Testis (tissue), 3 donors: ENCODE measurements around the gene PMM1. TPM values are rescaled to one million over a fixed set of nuclear protein-coding genes. Genes with fewer than 3 reads are reported as not detected.
"Not testable (repeated sequence)": the region's sequence is repeated elsewhere in the genome, so short reads cannot be mapped to it uniquely, and the experiment has no call there.

Experiments used
- DNase-seq: peaks from one replicate; pipeline ENCODE4 v3.0.0-alpha.2; 2019
- H3K27ac ChIP-seq, 2 donors: fragments of 200-600 bp; sonication (generic); one replicate each; pipeline ENCODE4 v1.5.1; 2019
- H3K27me3 ChIP-seq: fragments of 200-600 bp; sonication (generic); one replicate; pipeline ENCODE4 v1.5.1; 2019
- H3K36me3 ChIP-seq: fragments of 200-600 bp; sonication (generic); one replicate; pipeline ENCODE4 v1.5.1; 2017; ENCODE audit warnings: low read depth; ENCODE audit errors: missing control alignments
- H3K4me1 ChIP-seq: fragments of 200-600 bp; sonication (generic); one replicate; pipeline ENCODE4 v1.5.1; 2019
- H3K4me3 ChIP-seq, 2 donors: fragments of 200-600 bp; sonication (generic); one replicate each; pipeline ENCODE4 v1.5.1; 2017 to 2019
- H3K9me3 ChIP-seq: fragments of 200-600 bp; sonication (generic); one replicate; pipeline ENCODE4 v1.5.1; 2017
- CTCF ChIP-seq, 3 experiments: fragments of 450-650 bp in 2 of 3; fragments of 200-600 bp in 1 of 3; sonication (generic) in 1 of 3; IDR thresholded peaks; one replicate each; pipeline ENCODE4 v1.5.1; 2016 to 2019; ENCODE audit warnings: antibody characterized with exemption in 3 of 3, mild to moderate bottlenecking in 2 of 3, moderate library complexity in 1 of 3
- POLR2A ChIP-seq: fragments of 450-650 bp; IDR thresholded peaks from one replicate; pipeline ENCODE4 v1.6.1; 2017; ENCODE audit warnings: antibody characterized with exemption, mild to moderate bottlenecking, moderate library complexity
- WGBS, 2 donors: methylation state at CpG; one replicate each; pipeline ENCODE4 v1.1.5; 2018; 5-methylcytosine and 5-hydroxymethylcytosine counted together
- intact Hi-C: fragments of 100-400 bp; cut with DNase I; formaldehyde crosslinking; loops from one replicate; pipeline ENCODE4 v1.15.1; 2023; ENCODE audit warnings: low total_unique reads
- polyA plus RNA-seq: library from polyadenylated mRNA; stranded (reverse); fragments of 350-450 nt; fragmentation: Illumina TruSeq; extraction: RNeasy Lipid Tissue Mini Kit (QIAGEN cat#74804); gene quantifications from one replicate; pipeline ENCODE4 v1.2.3, GENCODE V29; 2014; ENCODE audit warnings: low read depth, low replicate concordance; ENCODE audit not compliant: insufficient read depth
- total RNA-seq, 2 donors: library from RNA; depleted of rRNA; stranded (reverse); fragments of >200 nt; gene quantifications; one replicate each; pipeline ENCODE4 v1.2.3, GENCODE V29; 2016

PMM1 gene
- total and polyA plus RNA-seq, 3 donors from 2014 or later = 44.4 to 82.2 (median 45.7) TPM

GRCh38 chr22:41596776-41597634 lies 7.4 kb upstream of the PMM1 start:
- DNase-seq = peak; percentile 75
- TF ChIP-seq POLR2A = no peak
- TF ChIP-seq CTCF (IDR thresholded peaks at IDR 0.05) = peak; percentile 32 to 66 (median 60)
- Histone ChIP-seq H3K27ac (peak overlapping the region in 1 of 2 donors; percentile 18), H3K4me3 (no peak overlapping the region), H3K9me3 (no peaks in the 10 kb centered on the region), H3K36me3 (no peaks in the 10 kb centered on the region), H3K27me3 (no peaks in the 10 kb centered on the region), H3K4me1 (peaks cover 9% of the 10 kb centered on the region)
- WGBS, 2 donors = 41 to 48% methylated on average over 11 to 13 of the region's 13 CpGs
- intact Hi-C loops = no loop called here

- no peak for TF ChIP-seq POLR2A
- no peak for TF ChIP-seq CTCF (IDR thresholded peaks at IDR 0.05)
- no peak for DNase-seq
- intact Hi-C loops = no loop called here
These were observed 6.1 kb upstream of the PMM1 start for GRCh38 chr22:41595703-41596102.

GRCh38 chr22:41593336-41593960 lies 3.8 kb upstream of the PMM1 start:
- intact Hi-C loops, H3K27me3 ChIP-seq, H3K36me3 ChIP-seq, DNase-seq, H3K27ac ChIP-seq, H3K9me3 ChIP-seq: not testable (repeated sequence)
- WGBS, 2 donors = 81 to 82% methylated on average over 12 to 51 of the region's 51 CpGs
- H3K4me1 ChIP-seq = peaks cover 19% of the 10 kb centered on the region
- H3K4me3 ChIP-seq = peak overlapping the region; percentile 31 to 48

More at GRCh38 chr22:41595703-41596102, 6.1 kb upstream of the PMM1 start:
- Histone ChIP-seq H3K4me3 (no peak overlapping the region), H3K9me3 (no peaks in the 10 kb centered on the region), H3K27me3 (no peaks in the 10 kb centered on the region), H3K36me3 (no peaks in the 10 kb centered on the region), H3K27ac (no peak overlapping the region), H3K4me1 (peaks cover 9% of the 10 kb centered on the region)
- 94 to 95% methylated on average over 5 of the region's 5 CpGs for WGBS, 2 donors

GRCh38 chr22:41587347-41587723 lies 2.3 kb downstream of the PMM1 start:
- no peak for TF ChIP-seq CTCF (IDR thresholded peaks at IDR 0.05)
- TF ChIP-seq POLR2A = no peak
- H3K4me3 ChIP-seq = no peak overlapping the region
- H3K36me3 ChIP-seq = no peaks in the 10 kb centered on the region
- no peak for DNase-seq
- peaks cover 12% of the 10 kb centered on the region for H3K4me1 ChIP-seq
- WGBS, 2 donors = 96% methylated on average over 7 of the region's 7 CpGs
- H3K27ac ChIP-seq = no peak overlapping the region
- no peaks in the 10 kb centered on the region for H3K9me3 ChIP-seq
- no peaks in the 10 kb centered on the region for H3K27me3 ChIP-seq
- intact Hi-C loops = no loop called here

GRCh38 chr22:41585898-41586297 lies 3.7 kb downstream of the PMM1 start:
- Histone ChIP-seq H3K9me3 (no peaks in the 10 kb centered on the region), H3K4me1 (peaks cover 12% of the 10 kb centered on the region), H3K4me3 (no peak overlapping the region), H3K27me3 (no peaks in the 10 kb centered on the region), H3K27ac (no peak overlapping the region), H3K36me3 (no peaks in the 10 kb centered on the region)
- intact Hi-C loops = no loop called here
- no peak for TF ChIP-seq POLR2A
- TF ChIP-seq CTCF (IDR thresholded peaks at IDR 0.05) = no peak
- no peak for DNase-seq
- 98 to 99% methylated on average over 7 of the region's 7 CpGs for WGBS, 2 donors
